Adrenal gland (tissue), 12 donors: ENCODE results near the gene SOX18. TPM values are rescaled to one million over a fixed set of nuclear protein-coding genes. Genes with fewer than 3 reads are reported as not detected.
A peak's percentile ranks its signal among the peaks of the same experiment; 100 is the strongest.

Experiments
- DNase-seq, 7 donors: peaks; one replicate each; pipeline ENCODE4 v3.0.0-alpha.2; 2019 to 2020
- H3K27ac ChIP-seq, 5 donors: fragments of 200-600 bp; sonication (generic) in 4 of 5; 1 replicate in 3 of 5; 2 replicates in 2 of 5; pipeline versions ENCODE4 v1.5.1 to v1.8.0; 2016 to 2020; ENCODE audit warnings: mild to moderate bottlenecking in 1 of 5
- H3K27me3 ChIP-seq: fragments of 200-600 bp; 2 replicates; pipeline ENCODE4 v1.8.0; 2021
- H3K36me3 ChIP-seq, 2 donors: fragments of 200-600 bp; replicated peaks in 1 of 2; 1 replicate in 1 of 2; 2 replicates in 1 of 2; pipeline versions ENCODE4 v1.5.1 to v1.8.0; 2018 to 2022
- H3K4me1 ChIP-seq, 2 donors: fragments of 200-600 bp; replicated peaks in 1 of 2; 1 replicate in 1 of 2; 2 replicates in 1 of 2; pipeline versions ENCODE4 v1.5.1 to v1.8.0; 2018 to 2021
- H3K4me3 ChIP-seq, 4 donors: fragments of 200-600 bp; sonication (generic) in 3 of 4; one replicate each; pipeline ENCODE4 v1.5.1; 2016 to 2018
- H3K9me3 ChIP-seq, 3 donors: fragments of 200-600 bp; sonication (generic) in 1 of 3; replicated peaks in 1 of 3; 1 replicate in 2 of 3; 2 replicates in 1 of 3; pipeline versions ENCODE4 v1.5.1 to v1.8.0; 2016 to 2021
- POLR2A ChIP-seq, 2 donors: fragments of 450-650 bp; IDR thresholded peaks; one replicate each; pipeline ENCODE4 v1.6.1; 2017; ENCODE audit warnings: antibody characterized with exemption in 2 of 2, mild to moderate bottlenecking in 2 of 2, moderate library complexity in 1 of 2
- WGBS, 4 donors: extraction: QIAGEN DNeasy Blood & Tissue Kit in 2 of 4; methylation state at CpG; one replicate each; pipeline versions ENCODE4 v1.1.5 to v1.1.7; 2013 to 2017; 5-methylcytosine and 5-hydroxymethylcytosine counted together
- intact Hi-C, 2 donors: fragments of 100-400 bp; cut with DNase I; formaldehyde crosslinking; loops; one replicate each; pipeline versions ENCODE4 v1.14.1 to v1.15.0; 2022 to 2023
- microRNA-seq, 3 donors: library from miRNA; unstranded; fragments of <30 nt; microRNA quantifications; one replicate each; pipeline ENCODE4, GENCODE V29; 2017 to 2020
- polyA plus RNA-seq, 3 donors: library from polyadenylated mRNA; stranded (reverse); fragments of 200-250 nt in 2 of 3; fragments of 350-450 nt in 1 of 3; fragmentation: Illumina TruSeq in 1 of 3; extraction: RNeasy Lipid Tissue Mini Kit (QIAGEN cat#74804) in 1 of 3; gene quantifications; one replicate each; pipeline ENCODE4 v1.2.3, GENCODE V29; 2013 to 2014
- small RNA-seq, 2 donors: library from RNA; depleted of rRNA; stranded (forward); fragments of <200 nt; gene quantifications; one replicate each; pipeline ENCODE3, GENCODE V24; 2016
- total RNA-seq, 9 donors: library from RNA; depleted of rRNA in 4 of 9; stranded (reverse); fragments of >200 nt in 4 of 9; fragments of 120-200 nt in 1 of 9; fragmentation: NEBNext Ultra II Directional in 1 of 9; extraction: Animal tissue kit (Norgen Biotek cat#: 25700) in 1 of 9; gene quantifications; one replicate each; pipeline versions ENCODE4 v1.1.0 to v1.2.4, GENCODE V29; 2013 to 2023
- TF ChIP-seq, protein P1 (sequence below), 6 experiments: fragments of 450-650 bp in 4 of 6; fragments of 200-600 bp in 2 of 6; sonication (generic) in 1 of 6; IDR thresholded peaks; 1 replicate in 5 of 6; 2 replicates in 1 of 6; pipeline versions ENCODE4 v1.5.1 to v1.8.0; 2016 to 2021; ENCODE audit warnings: antibody characterized with exemption in 6 of 6, mild to moderate bottlenecking in 2 of 6, moderate library complexity in 1 of 6
- donor health status: healthy with polysubstance abuse.
- donor health status: Bipolar disorder and iron deficiency.
- donor health status: DM: yes; HTN: yes; CAD: no.
- donor health status: DM: no; HTN: no; CAD: no.
- donor health status: DM: no; HTN: no; CAD: no.
- donor health status: DM: yes; HTN: yes; CAD: no.

SOX18 gene
- total and polyA plus RNA-seq, 12 donors = 0.59 to 51.0 (median 23.3) TPM

DNA sequence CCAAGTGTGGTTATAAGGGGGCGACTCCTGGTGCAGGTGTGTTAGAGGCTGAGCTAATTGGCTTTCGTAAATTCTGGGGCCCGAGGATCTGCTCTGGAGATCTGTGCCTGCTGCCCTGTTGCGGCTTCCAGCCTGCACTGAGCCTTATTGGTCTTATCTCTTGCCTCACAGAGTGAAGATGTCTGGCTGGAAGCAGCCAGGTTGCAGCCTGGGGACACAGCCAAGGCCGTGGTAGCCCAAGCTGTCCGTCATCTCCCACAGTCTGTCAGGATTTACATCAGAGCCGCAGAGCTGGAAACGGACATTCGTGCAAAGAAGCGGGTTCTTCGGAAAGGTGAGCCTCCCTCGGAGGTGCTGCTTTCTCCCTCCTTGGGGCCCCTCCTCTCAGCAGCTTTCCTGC, 48.5 kb downstream of the SOX18 start:
- Histone ChIP-seq H3K9me3 (no peaks in the 10 kb centered on the region), H3K4me1 (peaks cover 6 to 12% of the 10 kb centered on the region in 2 donors), H3K27ac (no peak overlapping the region), H3K4me3 (no peak overlapping the region), H3K36me3 (peaks cover 0 to 99% of the 10 kb centered on the region in 2 donors), H3K27me3 (no peaks in the 10 kb centered on the region)
- TF ChIP-seq, protein P1, sequence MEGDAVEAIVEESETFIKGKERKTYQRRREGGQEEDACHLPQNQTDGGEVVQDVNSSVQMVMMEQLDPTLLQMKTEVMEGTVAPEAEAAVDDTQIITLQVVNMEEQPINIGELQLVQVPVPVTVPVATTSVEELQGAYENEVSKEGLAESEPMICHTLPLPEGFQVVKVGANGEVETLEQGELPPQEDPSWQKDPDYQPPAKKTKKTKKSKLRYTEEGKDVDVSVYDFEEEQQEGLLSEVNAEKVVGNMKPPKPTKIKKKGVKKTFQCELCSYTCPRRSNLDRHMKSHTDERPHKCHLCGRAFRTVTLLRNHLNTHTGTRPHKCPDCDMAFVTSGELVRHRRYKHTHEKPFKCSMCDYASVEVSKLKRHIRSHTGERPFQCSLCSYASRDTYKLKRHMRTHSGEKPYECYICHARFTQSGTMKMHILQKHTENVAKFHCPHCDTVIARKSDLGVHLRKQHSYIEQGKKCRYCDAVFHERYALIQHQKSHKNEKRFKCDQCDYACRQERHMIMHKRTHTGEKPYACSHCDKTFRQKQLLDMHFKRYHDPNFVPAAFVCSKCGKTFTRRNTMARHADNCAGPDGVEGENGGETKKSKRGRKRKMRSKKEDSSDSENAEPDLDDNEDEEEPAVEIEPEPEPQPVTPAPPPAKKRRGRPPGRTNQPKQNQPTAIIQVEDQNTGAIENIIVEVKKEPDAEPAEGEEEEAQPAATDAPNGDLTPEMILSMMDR (IDR thresholded peaks at IDR 0.05) = no peak
- TF ChIP-seq POLR2A (IDR thresholded peaks at IDR 0.05) = no peak
- DNase-seq = peak in 1 of 7 donors; percentile 67
- intact Hi-C loops = no loop called here
- WGBS, 4 donors = 78 to 88% (median 85%) methylated on average over 7 to 12 of the region's 12 CpGs

Small RNA genes within 50 kb of the gene (microRNA-seq; reads per million reads assigned to microRNA genes)
- gene MIR6813 = 0 to 3.4 (median 2.0) reads per million in 3 donors

Small RNA genes within 50 kb of the gene (small RNA-seq; reads per million reads assigned to genes)
- 0 reads per million in 2 donors for gene AL355803.1
- gene MIR6813 = 0 reads per million in 2 donors

Other genes with a start within 250 kb of the SOX18 start
- gene ZBTB46, start 218.4 kb downstream of the SOX18 start, total RNA-seq = 10 to 100 TPM in 5 of 9 donors, 1 to 10 TPM in 4; 7.7 to 22.4 (median 13.7) TPM
- gene ZBTB46, start 218.4 kb downstream of the SOX18 start, polyA plus RNA-seq = 10 to 100 TPM in 1 of 3 donors, 1 to 10 TPM in 1, under 1 TPM in 1; 0.77 to 11.3 (median 5.4) TPM
- gene ABHD16B, start 188.1 kb downstream of the SOX18 start, total RNA-seq = not detected
- gene ABHD16B, start 188.1 kb downstream of the SOX18 start, polyA plus RNA-seq = 1 to 10 TPM in 1 of 3 donors, under 1 TPM in 1, not detected in 1; 0.54 to 1.2 TPM
- gene TPD52L2, start 184.4 kb downstream of the SOX18 start, total RNA-seq = 100 to 1,000 TPM in 6 of 9 donors, 10 to 100 TPM in 3; 81.9 to 125 (median 112) TPM
- gene TPD52L2, start 184.4 kb downstream of the SOX18 start, polyA plus RNA-seq = 100 to 1,000 TPM in 2 of 3 donors, 10 to 100 TPM in 1; 92.2 to 114 (median 110) TPM
- gene DNAJC5, start 154.5 kb downstream of the SOX18 start, total RNA-seq = 10 to 100 TPM; 53.8 to 78.0 (median 64.7) TPM
- 10 to 100 TPM; 26.5 to 31.7 (median 29.7) TPM for gene DNAJC5, start 154.5 kb downstream of the SOX18 start, polyA plus RNA-seq
- 10 to 100 TPM; 14.9 to 56.8 (median 37.7) TPM for gene UCKL1, start 93.2 kb downstream of the SOX18 start, total RNA-seq
- 100 to 1,000 TPM in 1 of 3 donors, 10 to 100 TPM in 2; 12.1 to 101 (median 91.3) TPM for gene UCKL1, start 93.2 kb downstream of the SOX18 start, polyA plus RNA-seq
- 10 to 100 TPM in 7 of 9 donors, 1 to 10 TPM in 2; 8.5 to 24.7 (median 14.0) TPM for gene ZNF512B, start 79.7 kb downstream of the SOX18 start, total RNA-seq
- 10 to 100 TPM in 2 of 3 donors, 1 to 10 TPM in 1; 3.5 to 39.4 (median 12.1) TPM for gene ZNF512B, start 79.7 kb downstream of the SOX18 start, polyA plus RNA-seq
- 1 to 10 TPM; 1.1 to 8.8 (median 4.5) TPM for gene SAMD10, start 70.0 kb downstream of the SOX18 start, total RNA-seq
- gene SAMD10, start 70.0 kb downstream of the SOX18 start, polyA plus RNA-seq = 1 to 10 TPM; 1.7 to 8.4 (median 4.4) TPM
- gene PRPF6, start 68.5 kb downstream of the SOX18 start, total RNA-seq = 10 to 100 TPM; 49.4 to 73.9 (median 57.6) TPM
- gene PRPF6, start 68.5 kb downstream of the SOX18 start, polyA plus RNA-seq = 10 to 100 TPM; 48.3 to 49.8 (median 49.1) TPM
- gene C20orf204, start 13.5 kb downstream of the SOX18 start, total RNA-seq = 1 to 10 TPM in 2 of 9 donors, under 1 TPM in 7; 0.13 to 1.9 (median 0.42) TPM
- gene C20orf204, start 13.5 kb downstream of the SOX18 start, polyA plus RNA-seq = 1 to 10 TPM in 2 of 3 donors, under 1 TPM in 1; 0.05 to 4.8 (median 1.6) TPM
- gene TCEA2, start 13.6 kb upstream of the SOX18 start, total RNA-seq = 10 to 100 TPM; 12.6 to 78.6 (median 51.2) TPM
- gene TCEA2, start 13.6 kb upstream of the SOX18 start, polyA plus RNA-seq = 100 to 1,000 TPM in 2 of 3 donors, 10 to 100 TPM in 1; 19.6 to 184 (median 132) TPM
- 10 to 100 TPM in 8 of 9 donors, 1 to 10 TPM in 1; 5.7 to 42.0 (median 16.0) TPM for gene RGS19, start 29.9 kb upstream of the SOX18 start, total RNA-seq
- gene RGS19, start 29.9 kb upstream of the SOX18 start, polyA plus RNA-seq = 10 to 100 TPM in 2 of 3 donors, 1 to 10 TPM in 1; 3.0 to 13.5 (median 12.4) TPM
- 1 to 10 TPM; 1.6 to 5.7 (median 3.0) TPM for gene OPRL1, start 30.4 kb upstream of the SOX18 start, total RNA-seq
- 1 to 10 TPM in 1 of 3 donors, under 1 TPM in 2; 0.24 to 1.6 (median 0.88) TPM for gene OPRL1, start 30.4 kb upstream of the SOX18 start, polyA plus RNA-seq
- under 1 TPM in 1 of 9 donors, not detected in 8; 0.28 TPM for gene LKAAEAR1, start 34.8 kb upstream of the SOX18 start, total RNA-seq
- 1 to 10 TPM in 2 of 3 donors, not detected in 1; 1.1 to 1.2 TPM for gene LKAAEAR1, start 34.8 kb upstream of the SOX18 start, polyA plus RNA-seq
- under 1 TPM in 2 of 9 donors, not detected in 7; 0.34 to 0.42 TPM for gene NPBWR2, start 57.9 kb upstream of the SOX18 start, total RNA-seq
- gene NPBWR2, start 57.9 kb upstream of the SOX18 start, polyA plus RNA-seq = under 1 TPM in 2 of 3 donors, not detected in 1; 0.18 to 0.32 TPM
- gene MYT1, start 114.8 kb upstream of the SOX18 start, total RNA-seq = 1 to 10 TPM in 8 of 9 donors, under 1 TPM in 1; 0.61 to 6.7 (median 2.1) TPM
- gene MYT1, start 114.8 kb upstream of the SOX18 start, polyA plus RNA-seq = 1 to 10 TPM; 2.4 to 8.5 (median 5.1) TPM
- 100 to 1,000 TPM in 3 of 9 donors, 10 to 100 TPM in 6; 47.9 to 120 (median 68.8) TPM for gene PCMTD2, start 206.1 kb upstream of the SOX18 start, total RNA-seq
- 10 to 100 TPM; 32.0 to 49.3 (median 39.1) TPM for gene PCMTD2, start 206.1 kb upstream of the SOX18 start, polyA plus RNA-seq